A549 (cell line): ENCODE data around the gene KRT8. TPM values are rescaled to one million over a fixed set of nuclear protein-coding genes. Genes with fewer than 3 reads are reported as not detected.
A peak's percentile ranks its signal among the peaks of the same experiment; 100 is the strongest.

Experiments
- ATAC-seq, 2 experiments: fragments of 200-7000 bp in 1 of 2; fragments of >200 bp in 1 of 2; cut with Nextera tagmentation in 1 of 2; cut with Tn5 transposase in 1 of 2; 3 replicates each; pipeline versions ENCODE4 v1.8.0 to v1.9.1; 2018 to 2020; ENCODE audit warnings: mild to moderate bottlenecking in 1 of 2, moderate library complexity in 1 of 2
- CTCF ChIA-PET: fragments of 300-600 bp; sonication (Branson Sonifier 250); formaldehyde crosslinking; extraction: SDS; loops from one replicate; lab custom pipeline; 2021; ENCODE audit warnings: antibody characterized with exemption, inconsistent platforms; lab: Yijun Ruan, JAX
- POLR2A ChIA-PET: fragments of 350-600 bp; formaldehyde crosslinking; extraction: SDS; loops from one replicate; lab custom pipeline; 2021; ENCODE audit warnings: antibody characterized with exemption, inconsistent platforms; lab: Yijun Ruan, JAX
- DNase-seq, 2 experiments: peaks; one replicate each; pipeline versions ENCODE4 v3.0.0 to v3.0.0-alpha.2; 2011 to 2016; ENCODE audit warnings: low read depth in 1 of 2, low spot score in 1 of 2
- FAIRE-seq: peaks from 2 replicates; lab custom pipeline; 2011; peaks lifted over from hg19 to GRCh38; lab: Jason Lieb, UNC
- H3K27ac ChIP-seq, 2 experiments: fragments of >200 bp; sonication (Bioruptor Twin); formaldehyde crosslinking; 3 replicates each; pipeline ENCODE4 v1.5.1; 2016 to 2017
- H3K4me1 ChIP-seq: fragments of >200 bp; sonication (Bioruptor Twin); formaldehyde crosslinking; 3 replicates; pipeline ENCODE4 v1.6.1; 2016
- H3K4me2 ChIP-seq: fragments of >200 bp; sonication (Bioruptor Twin); formaldehyde crosslinking; 3 replicates; pipeline ENCODE4 v1.6.1; 2016
- H3K4me3 ChIP-seq: fragments of >200 bp; sonication (Bioruptor Twin); formaldehyde crosslinking; 3 replicates; pipeline ENCODE4 v1.5.1; 2016
- H3K9me3 ChIP-seq: fragments of >200 bp; sonication (Bioruptor Twin); formaldehyde crosslinking; 3 replicates; pipeline ENCODE4 v1.6.1; 2016
- BHLHE40 ChIP-seq: IDR thresholded peaks from 2 replicates; pipeline ENCODE4 v1.6.1; 2012; ENCODE audit warnings: low read depth, low read length, inconsistent platforms
- CEBPB ChIP-seq, 2 experiments: fragments of >200 bp in 1 of 2; sonication (Bioruptor Twin) in 1 of 2; formaldehyde crosslinking in 1 of 2; IDR thresholded peaks; 2 replicates each; pipeline ENCODE4 v1.6.1; 2012 to 2016
- CHD2 ChIP-seq: fragments of 150-350 bp; IDR thresholded peaks from 2 replicates; pipeline ENCODE4 v1.6.1; 2014; ENCODE audit warnings: low read length; ENCODE audit not compliant: partially characterized antibody
- EP300 ChIP-seq, 2 experiments: fragments of >200 bp; sonication (Bioruptor Twin); formaldehyde crosslinking; IDR thresholded peaks; 2 replicates in 1 of 2; 3 replicates in 1 of 2; pipeline ENCODE4 v1.6.1; 2016 to 2017
- FOSB ChIP-seq: fragments of 250-450 bp; sonication (Bioruptor Pico); IDR thresholded peaks from 2 replicates; pipeline ENCODE4 v1.5.0; 2020; ENCODE audit warnings: mild to moderate bottlenecking, moderate library complexity
- FOSL2 ChIP-seq, 2 experiments: fragments of 450-650 bp in 1 of 2; fragments of >200 bp in 1 of 2; sonication (Bioruptor Twin) in 1 of 2; formaldehyde crosslinking; IDR thresholded peaks; 2 replicates each; pipeline versions ENCODE4 v1.5.0 to v1.6.1; 2016 to 2020; ENCODE audit warnings: mild to moderate bottlenecking in 1 of 2, moderate library complexity in 1 of 2
- FOXS1 ChIP-seq: fragments of 250-450 bp; sonication (Bioruptor Pico); IDR thresholded peaks from 2 replicates; pipeline ENCODE4 v1.5.0; 2020; ENCODE audit warnings: mild to moderate bottlenecking, moderate library complexity
- GATA3 ChIP-seq: IDR thresholded peaks from 2 replicates; pipeline ENCODE4 v1.6.1; 2012; ENCODE audit warnings: borderline replicate concordance
- HEYL ChIP-seq: fragments of 250-450 bp; sonication (Bioruptor Pico); IDR thresholded peaks from 2 replicates; pipeline ENCODE4 v1.8.0; 2021; ENCODE audit warnings: mild to moderate bottlenecking, moderate library complexity
- HOXB13 ChIP-seq: fragments of 250-450 bp; sonication (Bioruptor Pico); IDR thresholded peaks from 2 replicates; pipeline ENCODE4 v1.5.0; 2020; ENCODE audit warnings: low read depth, mild to moderate bottlenecking, moderate library complexity
- HOXB5 ChIP-seq: fragments of 250-450 bp; sonication (Bioruptor Pico); IDR thresholded peaks from 2 replicates; pipeline ENCODE4 v1.5.0; 2020; ENCODE audit warnings: mild to moderate bottlenecking, moderate library complexity
- JUN ChIP-seq, 2 experiments: fragments of >200 bp; sonication (Bioruptor Twin); formaldehyde crosslinking; IDR thresholded peaks; 2 replicates in 1 of 2; 3 replicates in 1 of 2; pipeline ENCODE4 v1.6.1; 2016 to 2017
- JUNB ChIP-seq: fragments of >200 bp; sonication (Bioruptor Twin); formaldehyde crosslinking; IDR thresholded peaks from 2 replicates; pipeline ENCODE4 v1.6.1; 2016
- KDM1A ChIP-seq: fragments of 200-600 bp; sonication (generic); IDR thresholded peaks from 2 replicates; pipeline ENCODE4 v1.6.1; 2016; ENCODE audit warnings: low read depth, mild to moderate bottlenecking
- MAFK ChIP-seq: fragments of 450-650 bp; IDR thresholded peaks from 2 replicates; pipeline ENCODE4 v1.6.1; 2014; ENCODE audit not compliant: partially characterized antibody
- MYC ChIP-seq: IDR thresholded peaks from 2 replicates; pipeline ENCODE4 v1.6.1; 2012; ENCODE audit warnings: mild to moderate bottlenecking, inconsistent platforms, low read length, improper control_type of control experiment, borderline replicate concordance
- NFE2L2 ChIP-seq: fragments of 150-350 bp; conservative IDR thresholded peaks from 2 replicates; pipeline ENCODE4 v1.6.1; 2014; ENCODE audit warnings: low read length
- NR3C1 ChIP-seq: fragments of >200 bp; sonication (Bioruptor Twin); formaldehyde crosslinking; IDR thresholded peaks from 3 replicates; pipeline ENCODE4 v1.6.1; 2017
- PHF8 ChIP-seq: fragments of 200-600 bp; sonication (generic); IDR thresholded peaks from 2 replicates; pipeline ENCODE4 v1.6.1; 2016; ENCODE audit warnings: low read depth, mild to moderate bottlenecking, antibody characterized with exemption, moderate library complexity, borderline replicate concordance
- POLR2AphosphoS2 ChIP-seq: conservative IDR thresholded peaks from 2 replicates; pipeline ENCODE4 v1.6.1; 2012; ENCODE audit warnings: low read length, improper control_type of control experiment, inconsistent platforms
- RAD21 ChIP-seq, 2 experiments: fragments of >200 bp in 1 of 2; sonication (Bioruptor Twin) in 1 of 2; formaldehyde crosslinking in 1 of 2; IDR thresholded peaks in 1 of 2; conservative IDR thresholded peaks in 1 of 2; 2 replicates in 1 of 2; 3 replicates in 1 of 2; pipeline ENCODE4 v1.6.1; 2012 to 2018; ENCODE audit warnings: inconsistent platforms in 1 of 2
- RARB ChIP-seq: fragments of 250-450 bp; sonication (Bioruptor Pico); IDR thresholded peaks from 2 replicates; pipeline ENCODE4 v1.8.0; 2021; ENCODE audit warnings: mild to moderate bottlenecking, moderate library complexity
- RFX5 ChIP-seq: fragments of 450-650 bp; IDR thresholded peaks from 2 replicates; pipeline ENCODE4 v1.7.1; 2014; ENCODE audit warnings: antibody characterized with exemption, mild to moderate bottlenecking, moderate library complexity
- RNF2 ChIP-seq: fragments of 200-600 bp; sonication (generic); IDR thresholded peaks from 2 replicates; pipeline ENCODE4 v1.6.1; 2016; ENCODE audit warnings: low read depth, mild to moderate bottlenecking, antibody characterized with exemption, moderate library complexity, borderline replicate concordance
- SMC3 ChIP-seq: fragments of >200 bp; sonication (Bioruptor Twin); formaldehyde crosslinking; IDR thresholded peaks from 3 replicates; pipeline ENCODE4 v1.6.1; 2018; ENCODE audit warnings: inconsistent platforms
- SREBF2 ChIP-seq: fragments of 450-650 bp; IDR thresholded peaks from 2 replicates; pipeline ENCODE4 v1.6.1; 2014; ENCODE audit warnings: mild to moderate bottlenecking, moderate library complexity
- TFCP2L1 ChIP-seq: fragments of 250-450 bp; sonication (Bioruptor Pico); IDR thresholded peaks from 2 replicates; pipeline ENCODE4 v1.5.0; 2021; ENCODE audit warnings: mild to moderate bottlenecking
- ZFP36 ChIP-seq: fragments of 450-650 bp; IDR thresholded peaks from 2 replicates; pipeline ENCODE4 v1.6.1; 2014; ENCODE audit warnings: borderline replicate concordance; ENCODE audit not compliant: partially characterized antibody
- ZNF302 ChIP-seq: fragments of 250-450 bp; sonication (Bioruptor Pico); IDR thresholded peaks from 2 replicates; pipeline ENCODE4 v1.9.0; 2021; ENCODE audit warnings: inconsistent platforms, mild to moderate bottlenecking, moderate library complexity
- ZSCAN20 ChIP-seq: fragments of 250-450 bp; sonication (Bioruptor Pico); IDR thresholded peaks from 2 replicates; pipeline ENCODE4 v1.8.0; 2022; ENCODE audit warnings: mild to moderate bottlenecking, moderate library complexity
- WGBS: methylation state at CpG from one replicate; pipeline ENCODE4 v1.1.6; 2017; ENCODE audit errors: missing lambda C conversion rate; 5-methylcytosine and 5-hydroxymethylcytosine counted together
- polyA plus RNA-seq, 4 experiments: library from polyadenylated mRNA; depleted of rRNA in 3 of 4; stranded (reverse); fragments of >200 nt; fragmentation: RNase III in 1 of 4; extraction: RNeasy Plus Mini Kit Qiagen cat#74134 plus additional on column Dnase treatment in 1 of 4; gene quantifications; 2 replicates in 3 of 4; 3 replicates in 1 of 4; pipeline ENCODE4 v1.2.3, GENCODE V29; 2011 to 2017
- TF ChIP-seq, protein P1 (sequence below): fragments of 250-450 bp; sonication (Bioruptor Pico); IDR thresholded peaks from 2 replicates; pipeline ENCODE4 v1.5.0; 2020; ENCODE audit warnings: low read depth, mild to moderate bottlenecking, moderate library complexity
- TF ChIP-seq, protein P2 (sequence below): fragments of 450-650 bp; IDR thresholded peaks from 2 replicates; pipeline ENCODE4 v1.6.1; 2014; ENCODE audit warnings: antibody characterized with exemption
- TF ChIP-seq, protein P3 (sequence below): fragments of >200 bp; sonication (Bioruptor Twin); formaldehyde crosslinking; IDR thresholded peaks from 3 replicates; pipeline ENCODE4 v1.5.1; 2016

Gene KRT8
- polyA plus RNA-seq, 2 of the 4 experiments (the other 2 are of a cell fraction): 2,250 to 3,633 TPM

DNA sequence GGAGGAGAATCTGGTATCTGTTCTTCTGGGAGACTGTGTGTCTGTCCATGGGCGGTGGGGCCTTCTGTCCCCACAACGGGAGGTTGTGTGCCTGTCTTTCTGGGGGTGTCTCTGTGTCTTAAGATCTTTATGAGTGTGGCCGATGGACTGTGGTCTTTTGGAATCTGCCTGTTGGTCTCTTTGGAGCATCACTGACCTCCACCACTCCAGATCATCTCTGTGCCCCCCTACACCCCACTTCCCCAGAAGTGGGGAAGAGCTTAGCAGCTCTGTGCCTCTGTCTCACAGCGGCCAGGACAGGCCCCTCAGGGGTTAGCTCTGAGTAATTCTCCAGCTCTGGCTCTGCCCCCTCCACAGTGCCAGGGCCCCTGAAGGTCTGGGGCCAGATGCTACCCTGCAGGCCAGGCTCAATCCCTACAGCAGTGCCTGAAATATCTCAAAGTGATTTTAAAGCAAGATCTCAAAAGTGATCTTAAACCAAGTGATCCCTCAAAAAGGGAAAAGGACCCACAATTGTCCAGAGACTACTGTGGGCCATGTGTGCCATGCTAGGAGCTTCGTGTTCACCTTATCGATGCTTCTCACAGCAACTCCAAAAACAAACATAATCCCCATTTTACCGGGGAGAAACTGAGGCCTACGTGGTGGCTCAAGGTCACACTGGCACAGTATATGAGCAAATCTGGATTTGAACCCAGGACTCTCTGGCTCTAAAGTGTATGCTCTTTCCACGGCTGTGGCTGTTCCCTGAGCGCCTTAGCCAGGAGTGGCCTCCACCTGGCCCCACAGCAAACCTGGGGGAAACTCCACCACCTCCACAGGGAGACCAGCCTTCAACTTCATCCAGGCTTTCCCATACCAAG is 30.1 kb downstream of the KRT8 start (continued):
- TF ChIP-seq KDM1A: no peak
- TF ChIP-seq RNF2: no peak
- no peak for TF ChIP-seq TFCP2L1 (CRISPR knock-in tag)
- TF ChIP-seq EP300 (IDR thresholded peaks at IDR 0.05): no peak
- TF ChIP-seq, protein P1, sequence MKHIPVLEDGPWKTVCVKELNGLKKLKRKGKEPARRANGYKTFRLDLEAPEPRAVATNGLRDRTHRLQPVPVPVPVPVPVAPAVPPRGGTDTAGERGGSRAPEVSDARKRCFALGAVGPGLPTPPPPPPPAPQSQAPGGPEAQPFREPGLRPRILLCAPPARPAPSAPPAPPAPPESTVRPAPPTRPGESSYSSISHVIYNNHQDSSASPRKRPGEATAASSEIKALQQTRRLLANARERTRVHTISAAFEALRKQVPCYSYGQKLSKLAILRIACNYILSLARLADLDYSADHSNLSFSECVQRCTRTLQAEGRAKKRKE (CRISPR knock-in tag): no peak
- TF ChIP-seq JUN (IDR thresholded peaks at IDR 0.05): 0 out of 5 replicates have a peak, but pooled peaks of 1 of the 2 experiments have one; percentile 0

DNA sequence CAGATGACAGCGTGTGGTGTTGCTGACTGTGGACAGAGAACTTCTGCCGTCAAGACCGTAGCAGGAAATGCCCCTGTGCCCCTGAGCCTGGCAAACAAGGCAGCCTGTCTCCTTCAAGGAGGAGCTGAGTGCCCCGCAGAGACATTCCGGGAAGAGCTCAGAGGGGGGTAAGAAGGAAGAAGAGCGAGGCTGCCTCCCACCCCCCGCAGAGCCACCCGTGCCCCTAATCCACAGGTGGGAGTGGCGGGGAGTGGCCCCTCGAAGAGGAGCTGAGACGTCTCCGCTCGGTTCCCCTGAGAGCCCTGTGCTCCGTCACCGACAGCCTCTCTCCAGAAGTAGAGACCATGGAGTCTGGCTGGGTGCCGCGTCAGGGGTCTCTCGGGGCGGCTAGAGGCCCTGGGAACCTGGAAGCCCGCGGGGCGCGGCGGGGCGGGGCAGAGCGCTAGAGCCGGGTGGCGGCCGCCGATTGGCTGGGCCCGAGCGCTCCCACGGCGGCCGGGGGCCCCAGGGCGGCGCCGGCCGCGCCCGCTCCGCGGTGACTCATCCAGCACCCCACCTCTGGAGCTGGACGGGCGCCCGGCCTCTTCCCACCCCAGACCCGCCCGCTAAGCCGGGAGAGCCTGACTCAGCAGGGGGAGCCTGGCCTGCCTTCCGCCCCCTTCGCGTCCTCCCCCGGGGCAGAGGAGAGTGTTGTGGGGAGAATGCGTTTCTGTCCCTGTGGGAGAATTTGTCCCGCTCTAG is 30.9 kb downstream of the KRT8 start:
- peak; percentile 96 to 98 for DNase-seq
- peak overlapping the region; percentile 94 to 97 for H3K27ac ChIP-seq
- peak overlapping the region; percentile 72 for H3K4me2 ChIP-seq
- 2% methylated on average over 21 of the region's 55 CpGs for WGBS
- peak overlapping the region; percentile 36 for H3K4me3 ChIP-seq
- H3K9me3 ChIP-seq: no peaks in the 10 kb centered on the region
- peak; percentile 54 to 68 for ATAC-seq
- ChIA-PET POLR2A (interaction anchor here (0.8 to 2.9 kb wide), 10 partner anchors 14 to 805 kb away, joined by 3 to 28 read pairs (median 4); partner anchors contain the start of genes ATG101, KRT8 and KRT80), CTCF (interaction anchor here (1.0 to 25.7 kb wide), 18 partner anchors 8 to 849 kb away, joined by 3 to 1736 read pairs (median 8); partner anchors contain the start of genes KRT84 and KRT85)
- no peak for FAIRE-seq
- H3K4me1 ChIP-seq: peaks cover 95% of the 10 kb centered on the region
- peak; percentile 83; the same call in 1 of the 2 replicates for TF ChIP-seq RARB
- peak; percentile 94 for TF ChIP-seq MAFK
- TF ChIP-seq FOSL2 (IDR thresholded peaks at IDR 0.05): peak; percentile 68; the same call in 1 of the 2 replicates
- peak; percentile 96 for TF ChIP-seq FOSL2 (CRISPR knock-in tag; IDR thresholded peaks at IDR 0.05)
- no peak; a peak in 1 of 5 replicates for TF ChIP-seq RAD21 (conservative IDR thresholded peaks at IDR 0.05 in 1 of 2, IDR thresholded peaks at IDR 0.05 in 1 of 2)
- peak; percentile 72 for TF ChIP-seq HOXB5
- no peak for TF ChIP-seq RFX5
- no peak for TF ChIP-seq ZNF302 (CRISPR knock-in tag)
- TF ChIP-seq, protein P2, sequence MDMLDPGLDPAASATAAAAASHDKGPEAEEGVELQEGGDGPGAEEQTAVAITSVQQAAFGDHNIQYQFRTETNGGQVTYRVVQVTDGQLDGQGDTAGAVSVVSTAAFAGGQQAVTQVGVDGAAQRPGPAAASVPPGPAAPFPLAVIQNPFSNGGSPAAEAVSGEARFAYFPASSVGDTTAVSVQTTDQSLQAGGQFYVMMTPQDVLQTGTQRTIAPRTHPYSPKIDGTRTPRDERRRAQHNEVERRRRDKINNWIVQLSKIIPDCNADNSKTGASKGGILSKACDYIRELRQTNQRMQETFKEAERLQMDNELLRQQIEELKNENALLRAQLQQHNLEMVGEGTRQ: no peak
- no peak for TF ChIP-seq ZFP36
- no peak for TF ChIP-seq PHF8
- no peak for TF ChIP-seq FOXS1 (CRISPR knock-in tag)
- peak; percentile 64; the same call in 1 of the 2 replicates for TF ChIP-seq MYC
- TF ChIP-seq JUN (IDR thresholded peaks at IDR 0.05): peak in 1 of 2 experiments; percentile 71; a peak in 3 of 5 replicates
- TF ChIP-seq HEYL: no peak
- peak; percentile 47; the same call in 1 of the 2 replicates for TF ChIP-seq BHLHE40
- TF ChIP-seq POLR2AphosphoS2: no peak
- peak; percentile 58; the same call in 1 of the 2 replicates for TF ChIP-seq TFCP2L1 (CRISPR knock-in tag)
- TF ChIP-seq ZSCAN20 (CRISPR knock-in tag): no peak; the same call in 1 of the 2 replicates
- TF ChIP-seq CEBPB (IDR thresholded peaks at IDR 0.05): no peak
- TF ChIP-seq SMC3: no peak
- no peak for TF ChIP-seq NR3C1
- 0 out of 2 replicates have a peak, but pooled peaks have one; percentile 92 for TF ChIP-seq HOXB13 (CRISPR knock-in tag)
- no peak for TF ChIP-seq SREBF2
- no peak for TF ChIP-seq NFE2L2
- no peak for TF ChIP-seq KDM1A
- no peak for TF ChIP-seq FOSB (CRISPR knock-in tag)
- no peak for TF ChIP-seq CHD2
- TF ChIP-seq JUNB: peak; percentile 69
- peak; percentile 59 for TF ChIP-seq GATA3
- TF ChIP-seq RNF2: no peak
- TF ChIP-seq, protein P3, sequence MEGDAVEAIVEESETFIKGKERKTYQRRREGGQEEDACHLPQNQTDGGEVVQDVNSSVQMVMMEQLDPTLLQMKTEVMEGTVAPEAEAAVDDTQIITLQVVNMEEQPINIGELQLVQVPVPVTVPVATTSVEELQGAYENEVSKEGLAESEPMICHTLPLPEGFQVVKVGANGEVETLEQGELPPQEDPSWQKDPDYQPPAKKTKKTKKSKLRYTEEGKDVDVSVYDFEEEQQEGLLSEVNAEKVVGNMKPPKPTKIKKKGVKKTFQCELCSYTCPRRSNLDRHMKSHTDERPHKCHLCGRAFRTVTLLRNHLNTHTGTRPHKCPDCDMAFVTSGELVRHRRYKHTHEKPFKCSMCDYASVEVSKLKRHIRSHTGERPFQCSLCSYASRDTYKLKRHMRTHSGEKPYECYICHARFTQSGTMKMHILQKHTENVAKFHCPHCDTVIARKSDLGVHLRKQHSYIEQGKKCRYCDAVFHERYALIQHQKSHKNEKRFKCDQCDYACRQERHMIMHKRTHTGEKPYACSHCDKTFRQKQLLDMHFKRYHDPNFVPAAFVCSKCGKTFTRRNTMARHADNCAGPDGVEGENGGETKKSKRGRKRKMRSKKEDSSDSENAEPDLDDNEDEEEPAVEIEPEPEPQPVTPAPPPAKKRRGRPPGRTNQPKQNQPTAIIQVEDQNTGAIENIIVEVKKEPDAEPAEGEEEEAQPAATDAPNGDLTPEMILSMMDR: no peak
